ENCODE measurements around the gene CORO2B.

The CORO2B gene

GRCh38 chr15:68712886-68713285 lies 134.1 kb downstream of the CORO2B start:
- H3K4me3 ChIP-seq (ENCODE audit: low read depth in 1 of 2, low read length in 1 of 2), result no peak overlapping the region
- H3K4me1 ChIP-seq (ENCODE audit: control insufficient read depth in 1 of 2, insufficient read depth in 1 of 2, low read depth in 1 of 2, low read length in 1 of 2), result peaks cover 5 to 7% of the 10 kb centered on the region in 2 experiments
- no peaks in the 10 kb centered on the region for H3K27me3 ChIP-seq
- H3K27ac ChIP-seq, result no peak overlapping the region
- no peaks in the 10 kb centered on the region for H3K36me3 ChIP-seq
- H3K9me3 ChIP-seq, result no peaks in the 10 kb centered on the region
- no peak for TF ChIP-seq CTCF (IDR thresholded peaks at IDR 0.05)

GRCh38 chr15:68713874-68714273 lies 135.1 kb downstream of the CORO2B start:
- H3K4me1 ChIP-seq (ENCODE audit: control insufficient read depth in 1 of 2, insufficient read depth in 1 of 2, low read depth in 1 of 2, low read length in 1 of 2), result peaks cover 14 to 15% of the 10 kb centered on the region in 2 experiments
- no peak overlapping the region for H3K4me3 ChIP-seq (ENCODE audit: low read depth in 1 of 2, low read length in 1 of 2)
- TF ChIP-seq CTCF (IDR thresholded peaks at IDR 0.05), result no peak
- no peaks in the 10 kb centered on the region for H3K27me3 ChIP-seq
- H3K36me3 ChIP-seq, result no peaks in the 10 kb centered on the region
- H3K27ac ChIP-seq, result no peak overlapping the region
- no peaks in the 10 kb centered on the region for H3K9me3 ChIP-seq

- H3K27ac ChIP-seq, result no peak overlapping the region
- H3K9me3 ChIP-seq, result no peaks in the 10 kb centered on the region
- no peak overlapping the region for H3K4me3 ChIP-seq (ENCODE audit: low read depth in 1 of 2, low read length in 1 of 2)
- H3K4me1 ChIP-seq (ENCODE audit: control insufficient read depth in 1 of 2, insufficient read depth in 1 of 2, low read depth in 1 of 2, low read length in 1 of 2), result peaks cover 14 to 15% of the 10 kb centered on the region in 2 experiments
- no peak for TF ChIP-seq CTCF (IDR thresholded peaks at IDR 0.05)
- H3K36me3 ChIP-seq, result no peaks in the 10 kb centered on the region
- H3K27me3 ChIP-seq, result no peaks in the 10 kb centered on the region
These were observed 136.3 kb downstream of the CORO2B start for GRCh38 chr15:68715111-68715510.

GRCh38 chr15:68717951-68718350 lies 139.2 kb downstream of the CORO2B start:
- Histone ChIP-seq H3K27me3 (no peaks in the 10 kb centered on the region), H3K4me3 (ENCODE audit: low read depth in 1 of 2, low read length in 1 of 2) (no peak overlapping the region), H3K9me3 (no peaks in the 10 kb centered on the region), H3K36me3 (no peaks in the 10 kb centered on the region), H3K4me1 (ENCODE audit: control insufficient read depth in 1 of 2, insufficient read depth in 1 of 2, low read depth in 1 of 2, low read length in 1 of 2) (peaks cover 14 to 15% of the 10 kb centered on the region in 2 experiments), H3K27ac (no peak overlapping the region)
- no peak for TF ChIP-seq CTCF (IDR thresholded peaks at IDR 0.05)

GRCh38 chr15:68718468-68718867 lies 139.7 kb downstream of the CORO2B start:
- TF ChIP-seq CTCF (IDR thresholded peaks at IDR 0.05), result no peak
- no peaks in the 10 kb centered on the region for H3K27me3 ChIP-seq
- H3K4me3 ChIP-seq (ENCODE audit: low read depth in 1 of 2, low read length in 1 of 2), result no peak overlapping the region
- H3K36me3 ChIP-seq, result no peaks in the 10 kb centered on the region
- H3K9me3 ChIP-seq, result no peaks in the 10 kb centered on the region
- H3K27ac ChIP-seq, result no peak overlapping the region
- H3K4me1 ChIP-seq (ENCODE audit: control insufficient read depth in 1 of 2, insufficient read depth in 1 of 2, low read depth in 1 of 2, low read length in 1 of 2), result peaks cover 14 to 15% of the 10 kb centered on the region in 2 experiments

- Histone ChIP-seq H3K27ac (no peak overlapping the region), H3K27me3 (no peaks in the 10 kb centered on the region), H3K4me3 (ENCODE audit: low read depth in 1 of 2, low read length in 1 of 2) (no peak overlapping the region), H3K4me1 (ENCODE audit: control insufficient read depth in 1 of 2, insufficient read depth in 1 of 2, low read depth in 1 of 2, low read length in 1 of 2) (peaks cover 14 to 15% of the 10 kb centered on the region in 2 experiments), H3K9me3 (no peaks in the 10 kb centered on the region), H3K36me3 (no peaks in the 10 kb centered on the region)
- no peak for TF ChIP-seq CTCF (IDR thresholded peaks at IDR 0.05)
These were observed 140.3 kb downstream of the CORO2B start for GRCh38 chr15:68719051-68719450.
